Activated T-cell treated with anti-CD3 and anti-CD28 coated beads for 4 hours (primary cell): ENCODE measurements around the gene CUL1.

Experiments
- DNase-seq: peaks from one replicate; pipeline ENCODE4 v3.0.0-alpha.2; 2020

The CUL1 gene

GRCh38 chr7:148770004-148770403 lies 71.3 kb downstream of the CUL1 start:
- no peak for DNase-seq

GRCh38 chr7:148772297-148773089 lies 73.8 kb downstream of the CUL1 start:
- peak; percentile 36 for DNase-seq

GRCh38 chr7:148773334-148773733 lies 74.6 kb downstream of the CUL1 start:
- no peak for DNase-seq

- no peak for DNase-seq
Measured at GRCh38 chr7:148774471-148774870, 75.8 kb downstream of the CUL1 start.

- DNase-seq, result no peak
Measured at GRCh38 chr7:148782757-148783456, 84.2 kb downstream of the CUL1 start.

GRCh38 chr7:148783801-148784527 lies 85.3 kb downstream of the CUL1 start:
- DNase-seq, result no peak

- DNase-seq, result no peak
Measured at GRCh38 chr7:148787571-148788295, 89.0 kb downstream of the CUL1 start.

- DNase-seq, result no peak
Measured at GRCh38 chr7:148789220-148789619, 90.5 kb downstream of the CUL1 start.

GRCh38 chr7:148790131-148790726 lies 91.5 kb downstream of the CUL1 start:
- no peak for DNase-seq

GRCh38 chr7:148790850-148791249 lies 92.1 kb downstream of the CUL1 start:
- no peak for DNase-seq

GRCh38 chr7:148791546-148791945 lies 92.8 kb downstream of the CUL1 start:
- DNase-seq, result no peak

GRCh38 chr7:148793590-148793989 lies 94.9 kb downstream of the CUL1 start:
- DNase-seq, result no peak

- DNase-seq, result no peak
Measured at GRCh38 chr7:148794476-148794875, 95.8 kb downstream of the CUL1 start.

- DNase-seq, result no peak
Measured at GRCh38 chr7:148796841-148797240, 98.1 kb downstream of the CUL1 start.

- no peak for DNase-seq
Measured at GRCh38 chr7:148799893-148800555, 101.3 kb downstream of the CUL1 start.

- no peak for DNase-seq
Measured at GRCh38 chr7:148800677-148801076, 102.0 kb downstream of the CUL1 start.

GRCh38 chr7:148802101-148802493 lies 103.4 kb downstream of the CUL1 start:
- DNase-seq, result no peak

- no peak for DNase-seq
Measured at GRCh38 chr7:148803094-148803493, 104.4 kb downstream of the CUL1 start.

- DNase-seq, result no peak
Measured at GRCh38 chr7:148804343-148805235, 105.9 kb downstream of the CUL1 start.

GRCh38 chr7:148806187-148806586 lies 107.5 kb downstream of the CUL1 start:
- no peak for DNase-seq

GRCh38 chr7:148807436-148807835 lies 108.7 kb downstream of the CUL1 start:
- no peak for DNase-seq
